Mesothelial cell of epicardium (in vitro differentiated cells): ENCODE measurements around the gene SLC36A4. TPM values are rescaled to one million over a fixed set of nuclear protein-coding genes. Genes with fewer than 3 reads are reported as not detected.
A peak's percentile ranks its signal among the peaks of the same experiment; 100 is the strongest.

Experiments used
- DNase-seq, 2 experiments: peaks; one replicate each; pipeline ENCODE4 v3.0.0; 2021; ENCODE audit warnings: low spot score in 2 of 2; ENCODE audit not compliant: unreplicated experiment in 2 of 2
- H3K27ac Mint-ChIP-seq: 2 replicates; pipeline ENCODE4 v1.8.0; 2021; ENCODE audit warnings: mixed read lengths
- H3K27me3 Mint-ChIP-seq: 2 replicates; pipeline ENCODE4 v1.8.0; 2021; ENCODE audit warnings: low read depth, mixed read lengths
- H3K36me3 Mint-ChIP-seq: 2 replicates; pipeline ENCODE4 v1.8.0; 2021; ENCODE audit warnings: mixed read lengths
- H3K4me1 Mint-ChIP-seq: 2 replicates; pipeline ENCODE4 v1.8.0; 2021; ENCODE audit warnings: mixed read lengths
- H3K4me3 Mint-ChIP-seq: 2 replicates; pipeline ENCODE4 v1.8.0; 2021; ENCODE audit warnings: mild to moderate bottlenecking, moderate library complexity, mixed read lengths
- H3K9me3 Mint-ChIP-seq: 2 replicates; pipeline ENCODE4 v1.8.0; 2021; ENCODE audit warnings: mixed read lengths
- CTCF ChIP-seq: fragments of 200-600 bp; sonication (generic); IDR thresholded peaks from one replicate; pipeline ENCODE4 v1.5.0; 2021; ENCODE audit warnings: antibody characterized with exemption; ENCODE audit not compliant: unreplicated experiment
- total RNA-seq: library from RNA; stranded (reverse); gene quantifications from 3 replicates; pipeline ENCODE4 v1.2.1, GENCODE V29; 2021

The SLC36A4 gene
- total RNA-seq, 1 donor from 2014 or later, result 25.3 TPM

GRCh38 chr11:93132836-93133235 lies 65.0 kb downstream of the SLC36A4 start:
- Mint-ChIP-seq H3K4me1 (no peaks in the 10 kb centered on the region), H3K4me3 (no peak overlapping the region), H3K36me3 (peaks cover 11% of the 10 kb centered on the region), H3K27me3 (peaks cover 2% of the 10 kb centered on the region), H3K27ac (no peak overlapping the region), H3K9me3 (peaks cover 8% of the 10 kb centered on the region)
- no peak for TF ChIP-seq CTCF
- DNase-seq, result no peak

GRCh38 chr11:93131709-93132108 lies 66.1 kb downstream of the SLC36A4 start:
- Mint-ChIP-seq H3K27ac (no peak overlapping the region), H3K4me3 (no peak overlapping the region), H3K4me1 (peaks cover 6% of the 10 kb centered on the region), H3K27me3 (peaks cover 2% of the 10 kb centered on the region), H3K36me3 (peaks cover 11% of the 10 kb centered on the region), H3K9me3 (peaks cover 8% of the 10 kb centered on the region)
- no peak for DNase-seq
- no peak for TF ChIP-seq CTCF

GRCh38 chr11:93128574-93128973 lies 69.2 kb downstream of the SLC36A4 start:
- H3K27ac Mint-ChIP-seq, result no peak overlapping the region
- peaks cover 2% of the 10 kb centered on the region for H3K27me3 Mint-ChIP-seq
- H3K36me3 Mint-ChIP-seq, result no peaks in the 10 kb centered on the region

GRCh38 chr11:93123351-93123898 lies 74.4 kb downstream of the SLC36A4 start:
- TF ChIP-seq CTCF, result no peak
- peaks cover 12% of the 10 kb centered on the region for H3K4me1 Mint-ChIP-seq

More at GRCh38 chr11:93128574-93128973, 69.2 kb downstream of the SLC36A4 start:
- no peak for DNase-seq
- no peak overlapping the region for H3K4me3 Mint-ChIP-seq
- TF ChIP-seq CTCF, result no peak
- H3K9me3 Mint-ChIP-seq, result peaks cover 9% of the 10 kb centered on the region
- H3K4me1 Mint-ChIP-seq, result peaks cover 8% of the 10 kb centered on the region

GRCh38 chr11:93122535-93123235 lies 75.1 kb downstream of the SLC36A4 start:
- Mint-ChIP-seq H3K27me3 (peaks cover under 1% of the 10 kb centered on the region), H3K27ac (no peak overlapping the region), H3K4me1 (peaks cover 11% of the 10 kb centered on the region), H3K4me3 (no peak overlapping the region), H3K36me3 (no peaks in the 10 kb centered on the region), H3K9me3 (peaks cover 13% of the 10 kb centered on the region)
- TF ChIP-seq CTCF, result no peak
- no peak for DNase-seq

More at GRCh38 chr11:93123351-93123898, 74.4 kb downstream of the SLC36A4 start:
- no peak overlapping the region for H3K4me3 Mint-ChIP-seq
- no peaks in the 10 kb centered on the region for H3K27me3 Mint-ChIP-seq
- peak overlapping the region; percentile 68 for H3K27ac Mint-ChIP-seq
- peak in 1 of 2 experiments; percentile 26 for DNase-seq
- H3K36me3 Mint-ChIP-seq, result no peaks in the 10 kb centered on the region
- peaks cover 13% of the 10 kb centered on the region for H3K9me3 Mint-ChIP-seq
